SHP77 treated with DMSO at 0.1 percent for 48 hours (cell line): Measurements from ENCODE around the gene CEP128.

Experiments used
- DNase-seq: peaks from one replicate; lab custom pipeline; 2025; lab: John Stamatoyannopoulos, UW

CEP128 gene

GRCh38 chr14:80475074-80475473 lies 466.5 kb downstream of the CEP128 start:
- DNase-seq = no peak

GRCh38 chr14:80468331-80469122 lies 473.0 kb downstream of the CEP128 start:
- no peak for DNase-seq

GRCh38 chr14:80465546-80466220 lies 475.9 kb downstream of the CEP128 start:
- DNase-seq = no peak

- no peak for DNase-seq
These were observed 476.9 kb downstream of the CEP128 start for GRCh38 chr14:80464531-80465149.

GRCh38 chr14:80456209-80456608 lies 485.3 kb downstream of the CEP128 start:
- DNase-seq = no peak

GRCh38 chr14:80455031-80455430 lies 486.5 kb downstream of the CEP128 start:
- DNase-seq = no peak

- no peak for DNase-seq
These were observed 493.3 kb downstream of the CEP128 start for GRCh38 chr14:80448267-80448666.

- no peak for DNase-seq
These were observed 494.1 kb downstream of the CEP128 start for GRCh38 chr14:80447392-80447791.
